Measurements from ENCODE around the gene NCOA1. TPM values are rescaled to one million over a fixed set of nuclear protein-coding genes. Genes with fewer than 3 reads are reported as not detected.

NCOA1 gene
- total RNA-seq, 1 experiment from 2014 or later: 11.6 TPM

- H3K27me3 ChIP-seq (ENCODE audit: insufficient read depth, low read depth): no peaks in the 10 kb centered on the region
- no peak overlapping the region for H3K4me2 ChIP-seq
- TF ChIP-seq EZH2 (IDR thresholded peaks at IDR 0.05; ENCODE audit: low read depth): no peak
- no peak for TF ChIP-seq CTCF (conservative IDR thresholded peaks at IDR 0.05)
- no peaks in the 10 kb centered on the region for H3K4me1 ChIP-seq (replicated peaks; ENCODE audit: insufficient read depth)
- H2AFZ ChIP-seq: no peak overlapping the region
- DNase-seq: no peak
- no peaks in the 10 kb centered on the region for H4K20me1 ChIP-seq (ENCODE audit: insufficient read depth)
- no peaks in the 10 kb centered on the region for H3F3A ChIP-seq (ENCODE audit: insufficient read depth, low read depth)
- no peaks in the 10 kb centered on the region for H3K9me3 ChIP-seq (ENCODE audit: insufficient read depth, low read depth)
- H3K36me3 ChIP-seq (ENCODE audit: low read depth): no peaks in the 10 kb centered on the region
- CTCF ChIA-PET: no interaction called here
- POLR2A ChIA-PET (ENCODE audit: unreplicated experiment): no interaction called here
- no peak overlapping the region for H3K4me3 ChIP-seq
- H3K79me2 ChIP-seq (ENCODE audit: low read depth): no peaks in the 10 kb centered on the region
- BruUV-seq (replicated peaks): no TSS peak
- intact Hi-C loops (cut with micrococcal nuclease; ENCODE audit: unreplicated experiment): no loop called here
- H3K9me2 ChIP-seq (ENCODE audit: insufficient read depth): no peaks in the 10 kb centered on the region; the same call in 1 of the 2 replicates
- no peak overlapping the region for H3K27ac ChIP-seq
Observed at GRCh38 chr2:24626131-24626530, 135.1 kb downstream of the NCOA1 start.

- DNase-seq: no peak
- CTCF ChIA-PET: no interaction called here
- Histone ChIP-seq H3K79me2 (ENCODE audit: low read depth) (no peaks in the 10 kb centered on the region), H3K9me3 (ENCODE audit: insufficient read depth, low read depth) (no peaks in the 10 kb centered on the region), H3K4me1 (replicated peaks; ENCODE audit: insufficient read depth) (no peaks in the 10 kb centered on the region), H4K20me1 (ENCODE audit: insufficient read depth) (no peaks in the 10 kb centered on the region), H3K4me3 (no peak overlapping the region), H3F3A (ENCODE audit: insufficient read depth, low read depth) (no peaks in the 10 kb centered on the region), H3K4me2 (no peak overlapping the region), H3K9me2 (ENCODE audit: insufficient read depth) (no peaks in the 10 kb centered on the region), H3K27me3 (ENCODE audit: insufficient read depth, low read depth) (no peaks in the 10 kb centered on the region), H2AFZ (no peak overlapping the region), H3K36me3 (ENCODE audit: low read depth) (no peaks in the 10 kb centered on the region), H3K27ac (no peak overlapping the region)
- intact Hi-C loops (cut with micrococcal nuclease; ENCODE audit: unreplicated experiment): no loop called here
- BruUV-seq (replicated peaks): no TSS peak
- POLR2A ChIA-PET (ENCODE audit: unreplicated experiment): no interaction called here
- TF ChIP-seq EZH2 (IDR thresholded peaks at IDR 0.05; ENCODE audit: low read depth) (no peak), CTCF (conservative IDR thresholded peaks at IDR 0.05) (no peak)
Observed at GRCh38 chr2:24628746-24629145, 137.7 kb downstream of the NCOA1 start.

- CTCF ChIA-PET: no interaction called here
- intact Hi-C loops (cut with micrococcal nuclease; ENCODE audit: unreplicated experiment): no loop called here
- Histone ChIP-seq H3K4me3 (no peak overlapping the region), H4K20me1 (ENCODE audit: insufficient read depth) (no peaks in the 10 kb centered on the region), H3K27ac (no peak overlapping the region), H3K36me3 (ENCODE audit: low read depth) (no peaks in the 10 kb centered on the region), H3K79me2 (ENCODE audit: low read depth) (no peaks in the 10 kb centered on the region), H3K9me2 (ENCODE audit: insufficient read depth) (no peaks in the 10 kb centered on the region), H3K4me1 (replicated peaks; ENCODE audit: insufficient read depth) (no peaks in the 10 kb centered on the region), H3K27me3 (ENCODE audit: insufficient read depth, low read depth) (no peaks in the 10 kb centered on the region), H3K9me3 (ENCODE audit: insufficient read depth, low read depth) (no peaks in the 10 kb centered on the region), H2AFZ (no peak overlapping the region), H3K4me2 (no peak overlapping the region), H3F3A (ENCODE audit: insufficient read depth, low read depth) (no peaks in the 10 kb centered on the region)
- POLR2A ChIA-PET (ENCODE audit: unreplicated experiment): no interaction called here
- BruUV-seq (replicated peaks): no TSS peak
- no peak for DNase-seq
- TF ChIP-seq EZH2 (IDR thresholded peaks at IDR 0.05; ENCODE audit: low read depth) (no peak), CTCF (conservative IDR thresholded peaks at IDR 0.05) (no peak)
Observed at GRCh38 chr2:24632172-24632571, 141.1 kb downstream of the NCOA1 start.
